ENCODE measurements around the gene ERLEC1.
"Not testable (repeated sequence)": the region's sequence is repeated elsewhere in the genome, so short reads cannot be mapped to it uniquely, and the experiment has no call there.

The ERLEC1 gene

DNA sequence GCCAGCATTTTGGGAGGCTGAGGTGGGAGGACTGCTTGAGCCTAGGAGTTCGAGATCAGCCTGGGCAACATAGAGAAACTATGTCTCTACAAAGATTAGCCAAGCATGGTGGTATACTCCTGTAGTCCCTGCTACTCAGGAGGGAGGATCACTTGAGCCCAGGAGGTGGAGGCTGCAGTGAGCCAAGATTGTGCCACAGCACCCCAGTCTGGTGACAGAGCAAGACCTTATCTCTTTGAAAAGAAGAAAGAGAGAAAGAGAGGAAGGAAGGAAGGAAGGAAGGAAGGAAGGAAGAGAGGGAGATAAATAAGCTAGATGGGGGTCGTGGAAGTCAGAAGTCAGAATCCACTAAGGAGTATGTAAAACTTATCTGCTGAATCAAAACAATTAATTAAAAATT is 56.8 kb downstream of the ERLEC1 start:
- no peak overlapping the region for H3K27ac ChIP-seq
- no peaks in the 10 kb centered on the region for H3K79me2 ChIP-seq (ENCODE audit: insufficient read depth, low read depth)
- no peak overlapping the region for H3K9ac ChIP-seq
- no peaks in the 10 kb centered on the region for H4K20me1 ChIP-seq (ENCODE audit: insufficient read depth)
- H2AFZ ChIP-seq (ENCODE audit: low read depth), result no peak overlapping the region
- no peaks in the 10 kb centered on the region for H3K36me3 ChIP-seq (ENCODE audit: insufficient read depth)
- no peak overlapping the region for H3K4me2 ChIP-seq
- H3K4me1 ChIP-seq (ENCODE audit: low read depth, poor library complexity, severe bottlenecking), result no peaks in the 10 kb centered on the region
- TF ChIP-seq, protein P1, sequence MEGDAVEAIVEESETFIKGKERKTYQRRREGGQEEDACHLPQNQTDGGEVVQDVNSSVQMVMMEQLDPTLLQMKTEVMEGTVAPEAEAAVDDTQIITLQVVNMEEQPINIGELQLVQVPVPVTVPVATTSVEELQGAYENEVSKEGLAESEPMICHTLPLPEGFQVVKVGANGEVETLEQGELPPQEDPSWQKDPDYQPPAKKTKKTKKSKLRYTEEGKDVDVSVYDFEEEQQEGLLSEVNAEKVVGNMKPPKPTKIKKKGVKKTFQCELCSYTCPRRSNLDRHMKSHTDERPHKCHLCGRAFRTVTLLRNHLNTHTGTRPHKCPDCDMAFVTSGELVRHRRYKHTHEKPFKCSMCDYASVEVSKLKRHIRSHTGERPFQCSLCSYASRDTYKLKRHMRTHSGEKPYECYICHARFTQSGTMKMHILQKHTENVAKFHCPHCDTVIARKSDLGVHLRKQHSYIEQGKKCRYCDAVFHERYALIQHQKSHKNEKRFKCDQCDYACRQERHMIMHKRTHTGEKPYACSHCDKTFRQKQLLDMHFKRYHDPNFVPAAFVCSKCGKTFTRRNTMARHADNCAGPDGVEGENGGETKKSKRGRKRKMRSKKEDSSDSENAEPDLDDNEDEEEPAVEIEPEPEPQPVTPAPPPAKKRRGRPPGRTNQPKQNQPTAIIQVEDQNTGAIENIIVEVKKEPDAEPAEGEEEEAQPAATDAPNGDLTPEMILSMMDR (conservative IDR thresholded peaks at IDR 0.05; ENCODE audit: low read depth, low read length), result no peak
- no peaks in the 10 kb centered on the region for H3K27me3 ChIP-seq (ENCODE audit: insufficient read depth, low read depth)
- no peak overlapping the region for H3K4me3 ChIP-seq (IDR thresholded peaks at IDR 0.05; ENCODE audit: insufficient read depth, low read depth, low read length)

DNA sequence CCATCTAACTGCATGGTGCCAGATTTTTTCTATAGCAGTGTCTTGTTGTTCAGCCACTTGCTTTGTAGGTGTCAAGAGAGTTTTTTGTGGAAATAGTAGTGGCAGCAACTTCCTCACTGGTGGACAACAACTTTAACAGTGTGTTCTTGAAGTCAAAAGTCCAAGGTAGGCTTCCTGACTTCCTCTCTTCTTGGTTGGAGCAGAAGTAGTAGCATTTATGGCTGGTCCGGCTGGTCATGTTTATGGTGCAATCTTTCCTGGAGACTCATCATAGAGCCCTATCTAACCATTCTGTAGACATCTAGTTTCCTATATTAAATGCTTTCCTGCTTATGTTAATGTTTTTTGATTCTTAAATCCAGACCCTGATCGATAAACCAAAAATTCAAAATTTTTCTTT is 61.2 kb downstream of the ERLEC1 start:
- Histone ChIP-seq H3K27ac (no peak overlapping the region), H3K27me3 (ENCODE audit: insufficient read depth, low read depth) (no peaks in the 10 kb centered on the region), H3K4me1 (ENCODE audit: low read depth, poor library complexity, severe bottlenecking) (no peaks in the 10 kb centered on the region), H2AFZ (ENCODE audit: low read depth) (no peak overlapping the region), H3K9ac (no peak overlapping the region), H4K20me1 (ENCODE audit: insufficient read depth) (no peaks in the 10 kb centered on the region), H3K79me2 (ENCODE audit: insufficient read depth, low read depth) (no peaks in the 10 kb centered on the region), H3K4me3 (IDR thresholded peaks at IDR 0.05; ENCODE audit: insufficient read depth, low read depth, low read length) (no peak overlapping the region), H3K36me3 (ENCODE audit: insufficient read depth) (no peaks in the 10 kb centered on the region), H3K4me2 (no peak overlapping the region)
- TF ChIP-seq, protein P1 (conservative IDR thresholded peaks at IDR 0.05; ENCODE audit: low read depth, low read length), result no peak

DNA sequence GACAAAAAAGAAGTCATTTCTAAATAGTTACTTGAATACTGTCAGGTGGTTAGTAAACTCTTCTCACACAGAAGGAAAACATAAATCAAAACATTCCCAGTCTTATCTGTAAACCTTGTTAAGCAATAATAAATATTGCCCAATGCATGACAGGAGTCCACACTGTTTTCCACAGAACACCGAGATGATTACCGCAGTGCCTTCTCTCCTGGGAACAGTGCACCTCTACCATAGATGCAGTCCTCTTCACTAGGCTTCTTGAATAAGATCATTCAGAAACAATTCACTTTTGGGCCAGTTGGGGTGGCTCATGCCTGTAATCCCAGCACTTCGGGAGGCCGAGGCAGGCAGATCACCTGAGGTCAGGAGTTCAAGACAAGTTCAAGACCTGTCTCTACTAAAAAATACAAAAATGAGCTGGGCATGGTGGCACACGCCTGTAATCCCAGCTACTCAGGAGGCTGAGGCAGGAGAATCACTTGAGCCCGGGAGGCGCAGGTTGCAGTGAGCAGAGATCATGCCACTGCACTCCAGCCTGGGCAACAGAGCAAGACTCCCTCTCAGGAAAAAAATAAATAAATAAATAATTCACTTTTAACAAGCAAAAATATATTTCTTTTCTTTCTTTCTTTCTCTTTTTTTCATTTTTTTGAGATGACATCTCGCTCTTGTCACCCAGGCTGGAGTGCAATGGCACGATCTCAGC is 64.4 kb downstream of the ERLEC1 start:
- not testable (repeated sequence) for H2AFZ ChIP-seq (ENCODE audit: low read depth); H3K4me1 ChIP-seq (ENCODE audit: low read depth, poor library complexity, severe bottlenecking); H4K20me1 ChIP-seq (ENCODE audit: insufficient read depth); H3K27ac ChIP-seq; H3K27me3 ChIP-seq (ENCODE audit: insufficient read depth, low read depth); H3K79me2 ChIP-seq (ENCODE audit: insufficient read depth, low read depth); H3K36me3 ChIP-seq (ENCODE audit: insufficient read depth); H3K4me3 ChIP-seq (IDR thresholded peaks at IDR 0.05; ENCODE audit: insufficient read depth, low read depth, low read length); H3K4me2 ChIP-seq; H3K9ac ChIP-seq

DNA sequence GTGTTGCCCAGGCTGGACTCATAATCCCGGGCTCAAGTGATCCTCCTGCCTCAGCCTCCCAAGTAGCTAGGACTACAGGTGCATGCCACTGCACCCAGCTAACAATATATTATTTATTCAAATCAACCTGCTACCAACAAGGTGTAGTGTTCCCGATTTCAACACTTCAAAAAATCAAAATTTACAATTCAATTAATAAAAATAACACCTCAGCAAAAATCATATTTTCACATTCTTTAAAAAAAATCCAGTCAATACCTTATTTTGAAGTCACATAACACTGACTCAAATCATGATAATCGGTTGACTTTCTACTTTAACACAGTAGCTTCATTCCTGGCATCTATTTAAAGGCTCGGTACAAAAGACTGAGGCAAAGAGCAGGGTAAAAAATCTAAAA is 65.7 kb downstream of the ERLEC1 start:
- H3K4me2 ChIP-seq, result no peak overlapping the region
- no peaks in the 10 kb centered on the region for H3K4me1 ChIP-seq (ENCODE audit: low read depth, poor library complexity, severe bottlenecking)
- no peaks in the 10 kb centered on the region for H4K20me1 ChIP-seq (ENCODE audit: insufficient read depth)
- H3K36me3 ChIP-seq (ENCODE audit: insufficient read depth), result no peaks in the 10 kb centered on the region
- no peaks in the 10 kb centered on the region for H3K79me2 ChIP-seq (ENCODE audit: insufficient read depth, low read depth)
- H3K4me3 ChIP-seq (IDR thresholded peaks at IDR 0.05; ENCODE audit: insufficient read depth, low read depth, low read length), result no peak overlapping the region
- no peaks in the 10 kb centered on the region for H3K27me3 ChIP-seq (ENCODE audit: insufficient read depth, low read depth)
- H3K27ac ChIP-seq, result no peak overlapping the region
- H3K9ac ChIP-seq, result no peak overlapping the region
- TF ChIP-seq, protein P1 (conservative IDR thresholded peaks at IDR 0.05; ENCODE audit: low read depth, low read length), result no peak
- H2AFZ ChIP-seq (ENCODE audit: low read depth), result no peak overlapping the region

DNA sequence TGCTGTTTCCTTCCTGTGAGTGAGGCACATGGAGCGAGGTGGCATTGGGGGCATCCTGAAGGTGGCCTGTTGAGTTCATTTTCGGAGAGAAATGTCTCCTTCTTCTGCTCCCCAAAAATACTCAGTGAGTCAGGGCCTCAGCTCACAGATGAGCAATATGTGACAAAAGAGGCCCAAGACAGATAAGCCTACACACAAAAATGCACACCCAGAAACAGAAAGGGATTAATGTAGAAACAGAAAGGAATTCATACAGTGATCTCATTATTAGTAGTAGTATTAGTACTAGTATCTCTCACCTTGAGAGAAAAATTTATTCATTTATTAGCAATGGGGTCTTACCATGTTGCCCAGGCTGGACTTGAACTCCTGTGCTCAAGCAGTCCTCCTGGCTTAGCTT is 67.8 kb downstream of the ERLEC1 start:
- Histone ChIP-seq H2AFZ (ENCODE audit: low read depth) (no peak overlapping the region), H3K4me1 (ENCODE audit: low read depth, poor library complexity, severe bottlenecking) (no peaks in the 10 kb centered on the region), H3K36me3 (ENCODE audit: insufficient read depth) (no peaks in the 10 kb centered on the region), H3K79me2 (ENCODE audit: insufficient read depth, low read depth) (no peaks in the 10 kb centered on the region), H3K9ac (no peak overlapping the region), H3K27me3 (ENCODE audit: insufficient read depth, low read depth) (no peaks in the 10 kb centered on the region), H3K27ac (no peak overlapping the region), H3K4me2 (no peak overlapping the region), H3K4me3 (IDR thresholded peaks at IDR 0.05; ENCODE audit: insufficient read depth, low read depth, low read length) (no peak overlapping the region), H4K20me1 (ENCODE audit: insufficient read depth) (no peaks in the 10 kb centered on the region)
- TF ChIP-seq, protein P1 (conservative IDR thresholded peaks at IDR 0.05; ENCODE audit: low read depth, low read length), result no peak
